Prostate gland (tissue), 2 donors: Measurements from ENCODE around the gene DPM3. TPM values are rescaled to one million over a fixed set of nuclear protein-coding genes. Genes with fewer than 3 reads are reported as not detected.

ENCODE experiments used
- DNase-seq: peaks from one replicate; pipeline ENCODE4 v3.0.0-alpha.2; 2019; ENCODE audit warnings: low spot score
- H3K27ac ChIP-seq, 2 donors: fragments of 200-600 bp; sonication (generic); 2 replicates each; pipeline ENCODE4 v1.5.1; 2017 to 2019
- H3K27me3 ChIP-seq: fragments of 200-600 bp; sonication (generic); replicated peaks from 2 replicates; pipeline ENCODE4 v1.5.1; 2019; ENCODE audit not compliant: insufficient read depth
- H3K36me3 ChIP-seq, 2 donors: fragments of 200-600 bp; sonication (generic); 1 replicate in 1 of 2; 2 replicates in 1 of 2; pipeline versions ENCODE4 v1.5.1 to v1.8.1; 2017 to 2019
- H3K4me1 ChIP-seq: fragments of 200-600 bp; sonication (generic); replicated peaks from 2 replicates; pipeline ENCODE4 v1.5.1; 2019
- H3K4me3 ChIP-seq, 2 donors: fragments of 200-600 bp; sonication (generic); 2 replicates each; pipeline ENCODE4 v1.5.1; 2017 to 2019
- H3K9me3 ChIP-seq: fragments of 200-600 bp; sonication (generic); 2 replicates; pipeline ENCODE4 v1.5.1; 2017
- CTCF ChIP-seq, 4 experiments: fragments of 200-600 bp in 2 of 4; fragments of 450-650 bp in 2 of 4; sonication (generic) in 2 of 4; IDR thresholded peaks; 1 replicate in 3 of 4; 2 replicates in 1 of 4; pipeline ENCODE4 v1.5.1; 2016 to 2019; ENCODE audit warnings: antibody characterized with exemption in 4 of 4, mild to moderate bottlenecking in 2 of 4, moderate library complexity in 2 of 4
- POLR2A ChIP-seq: fragments of 450-650 bp; IDR thresholded peaks from one replicate; pipeline ENCODE4 v1.6.1; 2016; ENCODE audit warnings: antibody characterized with exemption, mild to moderate bottlenecking
- POLR2AphosphoS5 ChIP-seq: sonication (generic); formaldehyde crosslinking; IDR thresholded peaks from one replicate; pipeline ENCODE4 v1.6.1; 2017; ENCODE audit warnings: antibody characterized with exemption
- WGBS: methylation state at CpG from one replicate; pipeline ENCODE4 v1.1.5; 2018; 5-methylcytosine and 5-hydroxymethylcytosine counted together
- intact Hi-C: fragments of 100-400 bp; cut with DNase I; formaldehyde crosslinking; loops from one replicate; pipeline ENCODE4 v1.14.2; 2022
- total RNA-seq, 2 donors: library from RNA; depleted of rRNA; stranded (reverse); fragments of >200 nt; gene quantifications; one replicate each; pipeline ENCODE4 v1.1.0, GENCODE V29; 2016

DPM3 gene
- total RNA-seq, 2 donors from 2014 or later = 93.6 to 97.0 TPM

GRCh38 chr1:155175927-155176371, 35.6 kb upstream of the DPM3 start:
- DNase-seq = no peak

GRCh38 chr1:155175281-155175926, 35.1 kb upstream of the DPM3 start:
- 85% methylated on average over 12 of the region's 12 CpGs for WGBS
- H3K4me3 ChIP-seq = no peak overlapping the region
- TF ChIP-seq POLR2A = no peak
- intact Hi-C loops = no loop called here
- no peak overlapping the region for H3K27ac ChIP-seq
- peaks cover 2% of the 10 kb centered on the region for H3K27me3 ChIP-seq
- no peak for DNase-seq
- H3K4me1 ChIP-seq = no peaks in the 10 kb centered on the region
- no peaks in the 10 kb centered on the region for H3K36me3 ChIP-seq
- no peaks in the 10 kb centered on the region for H3K9me3 ChIP-seq

More at GRCh38 chr1:155175927-155176371, 35.6 kb upstream of the DPM3 start:
- no peak overlapping the region for H3K27ac ChIP-seq
- H3K36me3 ChIP-seq = no peaks in the 10 kb centered on the region
- no peak overlapping the region for H3K4me3 ChIP-seq
- TF ChIP-seq POLR2AphosphoS5 (no peak), CTCF (IDR thresholded peaks at IDR 0.05) (no peak), POLR2A (no peak)
- WGBS = 80% methylated on average over 8 of the region's 9 CpGs
- intact Hi-C loops = no loop called here
- H3K4me1 ChIP-seq = no peaks in the 10 kb centered on the region
- peaks cover 2% of the 10 kb centered on the region for H3K27me3 ChIP-seq
- H3K9me3 ChIP-seq = no peaks in the 10 kb centered on the region

GRCh38 chr1:155174324-155175280, 34.3 kb upstream of the DPM3 start:
- TF ChIP-seq CTCF (IDR thresholded peaks at IDR 0.05) = no peak
- TF ChIP-seq POLR2AphosphoS5 = no peak
- no peak for TF ChIP-seq POLR2A
- no peaks in the 10 kb centered on the region for H3K4me1 ChIP-seq
- DNase-seq = no peak
- intact Hi-C loops = no loop called here
- H3K36me3 ChIP-seq = peaks cover 0 to 3% of the 10 kb centered on the region in 2 donors
- H3K27ac ChIP-seq = no peak overlapping the region
- peak overlapping the region in 1 of 2 donors; percentile 1 for H3K4me3 ChIP-seq
- no peaks in the 10 kb centered on the region for H3K9me3 ChIP-seq
- WGBS = 8% methylated on average over 35 of the region's 35 CpGs
- peaks cover 2% of the 10 kb centered on the region for H3K27me3 ChIP-seq

GRCh38 chr1:155173478-155174323, 33.4 kb upstream of the DPM3 start, which contains the start of gene TRIM46:
TSS of gene TRIM46 (plus strand) at chr1:155173849. CDS start at chr1:155173967, 118 bp downstream.
- Histone ChIP-seq H3K36me3 (peaks cover 0 to 11% of the 10 kb centered on the region in 2 donors), H3K4me1 (no peaks in the 10 kb centered on the region), H3K27me3 (peaks cover 2% of the 10 kb centered on the region), H3K27ac (peak within 1 kb of the TSS; percentile 86 to 89), H3K9me3 (no peaks in the 10 kb centered on the region), H3K4me3 (peak within 1 kb of the TSS; percentile 61 to 78)
- WGBS = under 1% methylated on average over 38 of the region's 38 CpGs
- intact Hi-C loops = no loop called here
- TF ChIP-seq POLR2AphosphoS5 (no peak), POLR2A (no peak), CTCF (IDR thresholded peaks at IDR 0.05) (no peak)
- DNase-seq = no peak
